BLaER1 treated with 17β-estradiol and CSF1 and Interleukin-3, amounts not matched to agents 10 nM and 100 nM (cell line): Measurements from ENCODE around the gene GCK.

Experiments used
- H3K27ac ChIP-seq, 11 experiments: shearing (Covaris generic); formaldehyde crosslinking; 2 replicates each; pipeline ENCODE4 v1.8.1; 2022
- H3K27me3 ChIP-seq, 11 experiments: shearing (Covaris generic); formaldehyde crosslinking; 2 replicates each; pipeline ENCODE4 v1.8.1; 2022
- H3K36me3 ChIP-seq, 11 experiments: shearing (Covaris generic); formaldehyde crosslinking; 2 replicates each; pipeline ENCODE4 v1.8.1; 2022
- H3K4me1 ChIP-seq, 10 experiments: shearing (Covaris generic); formaldehyde crosslinking; 2 replicates each; pipeline ENCODE4 v1.8.1; 2022
- H3K4me2 ChIP-seq, 11 experiments: shearing (Covaris generic); formaldehyde crosslinking; 2 replicates each; pipeline ENCODE4 v1.8.1; 2022
- H3K4me3 ChIP-seq, 10 experiments: shearing (Covaris generic); formaldehyde crosslinking; 2 replicates each; pipeline ENCODE4 v1.8.1; 2022
- H3K9ac ChIP-seq, 11 experiments: shearing (Covaris generic); formaldehyde crosslinking; 2 replicates each; pipeline ENCODE4 v1.8.1; 2022
- H3K9me3 ChIP-seq, 11 experiments: shearing (Covaris generic); formaldehyde crosslinking; replicated peaks in 1 of 11; 2 replicates each; pipeline ENCODE4 v1.8.1; 2022
- H4K20me1 ChIP-seq, 11 experiments: shearing (Covaris generic); formaldehyde crosslinking; 2 replicates each; pipeline ENCODE4 v1.8.1; 2022
- Cebpa-rat ChIP-seq, 11 experiments: shearing (Covaris generic); IDR thresholded peaks; 2 replicates each; pipeline ENCODE4 v1.8.1; 2022

Gene GCK

GRCh38 chr7:44110719-44111635, 78.3 kb downstream of the GCK start:
- Histone ChIP-seq H3K27me3 (no peaks in the 10 kb centered on the region), H3K9me3 (no peaks in the 10 kb centered on the region), H3K36me3 (peaks cover 58 to 99% (median 97%) of the 10 kb centered on the region in 11 experiments), H3K9ac (no peak overlapping the region; a peak in 1 of 22 replicates), H3K4me1 (peaks cover 6 to 34% (median 19%) of the 10 kb centered on the region in 10 experiments), H4K20me1 (peaks cover 0 to 99% (median 94%) of the 10 kb centered on the region in 11 experiments; a peak in 18 of 22 replicates), H3K4me2 (no peak overlapping the region), H3K27ac (no peak overlapping the region), H3K4me3 (no peak overlapping the region)
- TF ChIP-seq Cebpa-rat (IDR thresholded peaks at IDR 0.05): no peak

GRCh38 chr7:44109991-44110390, 79.2 kb downstream of the GCK start:
- peaks cover 16 to 44% (median 29%) of the 10 kb centered on the region in 10 experiments for H3K4me1 ChIP-seq
- H3K9me3 ChIP-seq: no peaks in the 10 kb centered on the region
- no peak overlapping the region for H3K4me2 ChIP-seq
- peaks cover 0 to 99% (median 94%) of the 10 kb centered on the region in 11 experiments; a peak in 18 of 22 replicates for H4K20me1 ChIP-seq
- H3K27ac ChIP-seq: no peak overlapping the region
- no peaks in the 10 kb centered on the region for H3K27me3 ChIP-seq
- H3K36me3 ChIP-seq: peaks cover 49 to 91% (median 87%) of the 10 kb centered on the region in 11 experiments
- H3K9ac ChIP-seq: no peak overlapping the region
- no peak for TF ChIP-seq Cebpa-rat (IDR thresholded peaks at IDR 0.05)
- H3K4me3 ChIP-seq: no peak overlapping the region

- Histone ChIP-seq H3K27ac (peak overlapping the region in 2 of 11 experiments; percentile 28; a peak in 2 of 22 replicates), H3K36me3 (peaks cover 39 to 82% (median 78%) of the 10 kb centered on the region in 11 experiments), H3K4me1 (peaks cover 18 to 46% (median 32%) of the 10 kb centered on the region in 10 experiments), H3K4me2 (peak overlapping the region in 2 of 11 experiments; percentile 90 to 92; a peak in 2 of 22 replicates), H3K9ac (peak overlapping the region in 6 of 11 experiments; percentile 22 to 89 (median 86); a peak in 8 of 22 replicates), H3K27me3 (no peaks in the 10 kb centered on the region), H3K9me3 (no peaks in the 10 kb centered on the region), H4K20me1 (peaks cover 0 to 94% (median 87%) of the 10 kb centered on the region in 11 experiments; a peak in 18 of 22 replicates), H3K4me3 (no peak overlapping the region)
- no peak for TF ChIP-seq Cebpa-rat (IDR thresholded peaks at IDR 0.05)
Measured at GRCh38 chr7:44108768-44109750, 80.2 kb downstream of the GCK start.

GRCh38 chr7:44107961-44108767, 81.1 kb downstream of the GCK start:
- peaks cover 25 to 53% (median 39%) of the 10 kb centered on the region in 10 experiments for H3K4me1 ChIP-seq
- no peaks in the 10 kb centered on the region; a peak in 1 of 22 replicates for H3K27me3 ChIP-seq
- no peaks in the 10 kb centered on the region for H3K9me3 ChIP-seq
- TF ChIP-seq Cebpa-rat (IDR thresholded peaks at IDR 0.05): no peak
- H3K27ac ChIP-seq: peak overlapping the region in 3 of 11 experiments; percentile 28 to 79 (median 43); a peak in 5 of 22 replicates
- peaks cover 34 to 74% (median 71%) of the 10 kb centered on the region in 11 experiments for H3K36me3 ChIP-seq
- peak overlapping the region in 7 of 11 experiments; percentile 22 to 89 (median 86); a peak in 11 of 22 replicates for H3K9ac ChIP-seq
- H4K20me1 ChIP-seq: peaks cover 0 to 87% (median 82%) of the 10 kb centered on the region in 11 experiments; a peak in 18 of 22 replicates
- peak overlapping the region in 4 of 11 experiments; percentile 90 to 98 (median 94); a peak in 7 of 22 replicates for H3K4me2 ChIP-seq
- no peak overlapping the region; a peak in 1 of 20 replicates for H3K4me3 ChIP-seq

- no peak for TF ChIP-seq Cebpa-rat (IDR thresholded peaks at IDR 0.05)
- H3K36me3 ChIP-seq: peaks cover 26 to 66% (median 62%) of the 10 kb centered on the region in 11 experiments
Measured at GRCh38 chr7:44107116-44107960, 81.9 kb downstream of the GCK start.

GRCh38 chr7:44106311-44107065, 82.8 kb downstream of the GCK start:
- TF ChIP-seq Cebpa-rat (IDR thresholded peaks at IDR 0.05): no peak
- peak overlapping the region in 8 of 10 experiments; percentile 65 to 84 (median 74); a peak in 14 of 20 replicates for H3K4me3 ChIP-seq
- H3K4me1 ChIP-seq: peaks cover 42 to 70% (median 56%) of the 10 kb centered on the region in 10 experiments
- no peaks in the 10 kb centered on the region for H3K9me3 ChIP-seq
- peak overlapping the region in 7 of 11 experiments; percentile 32 to 97 (median 42); a peak in 10 of 22 replicates for H3K27ac ChIP-seq
- peaks cover 20 to 58% (median 54%) of the 10 kb centered on the region in 11 experiments for H3K36me3 ChIP-seq
- H3K4me2 ChIP-seq: peak overlapping the region; percentile 82 to 98 (median 92)
- H4K20me1 ChIP-seq: peaks cover 0 to 70% (median 66%) of the 10 kb centered on the region in 11 experiments; a peak in 18 of 22 replicates
- H3K9ac ChIP-seq: peak overlapping the region in 10 of 11 experiments; percentile 76 to 89 (median 84); a peak in 18 of 22 replicates
- H3K27me3 ChIP-seq: no peaks in the 10 kb centered on the region; a peak in 1 of 22 replicates

More at GRCh38 chr7:44107116-44107960, 81.9 kb downstream of the GCK start:
- Histone ChIP-seq H4K20me1 (peaks cover 0 to 78% (median 74%) of the 10 kb centered on the region in 11 experiments; a peak in 18 of 22 replicates), H3K27ac (peak overlapping the region in 7 of 11 experiments; percentile 32 to 84 (median 42); a peak in 10 of 22 replicates), H3K4me3 (peak overlapping the region in 5 of 10 experiments; percentile 72 to 84 (median 79); a peak in 7 of 20 replicates), H3K9ac (peak overlapping the region in 8 of 11 experiments; percentile 31 to 89 (median 84); a peak in 15 of 22 replicates), H3K4me2 (peak overlapping the region in 10 of 11 experiments; percentile 82 to 98 (median 93); a peak in 19 of 22 replicates), H3K27me3 (no peaks in the 10 kb centered on the region; a peak in 1 of 22 replicates), H3K9me3 (no peaks in the 10 kb centered on the region), H3K4me1 (peaks cover 33 to 62% (median 47%) of the 10 kb centered on the region in 10 experiments)
